ENCODE measurements around the gene LMTK2.

Gene LMTK2

DNA sequence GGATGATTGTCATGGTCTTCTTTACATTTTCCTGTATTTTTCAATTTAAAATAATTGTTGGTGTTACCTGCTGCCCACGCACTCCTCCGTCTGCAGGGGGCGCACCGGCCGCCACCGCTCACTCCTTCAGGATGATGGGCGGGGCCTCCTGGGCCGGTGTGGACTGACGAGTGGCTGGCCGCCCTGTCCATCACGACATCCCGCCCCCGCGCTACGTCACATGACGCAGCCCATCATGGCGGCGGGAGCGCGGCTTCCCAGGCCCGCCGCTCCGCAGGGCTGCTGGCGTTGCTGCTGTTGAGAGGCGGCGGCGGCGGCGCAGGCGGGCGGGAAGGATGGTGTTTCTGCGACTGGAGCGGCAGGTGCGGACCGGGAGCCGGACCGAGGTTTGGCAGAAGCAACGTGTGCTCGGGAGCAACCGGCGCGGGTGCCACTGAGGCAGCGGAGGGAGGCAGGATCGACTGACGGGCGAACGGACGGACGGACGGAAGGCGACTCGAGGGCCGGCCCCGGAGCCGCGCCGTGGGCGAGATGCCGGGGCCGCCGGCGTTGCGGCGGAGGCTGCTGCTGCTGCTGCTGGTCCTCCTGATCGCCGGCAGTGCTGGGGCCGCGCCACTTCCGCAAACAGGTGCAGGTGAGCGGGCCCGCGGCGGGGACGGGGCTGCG is at the start of gene LMTK2:
LMTK2 (plus strand) TSS at position 216 of the 666 bp plus-strand sequence; CDS start at position 532, 316 bp downstream.
- peak; percentile 95 to 96 for DNase-seq

GRCh38 chr7:98057157-98057556 is 49.5 kb upstream of the LMTK2 start:
- DNase-seq, result no peak

GRCh38 chr7:98058186-98058585 is 48.5 kb upstream of the LMTK2 start:
- DNase-seq, result no peak

DNA sequence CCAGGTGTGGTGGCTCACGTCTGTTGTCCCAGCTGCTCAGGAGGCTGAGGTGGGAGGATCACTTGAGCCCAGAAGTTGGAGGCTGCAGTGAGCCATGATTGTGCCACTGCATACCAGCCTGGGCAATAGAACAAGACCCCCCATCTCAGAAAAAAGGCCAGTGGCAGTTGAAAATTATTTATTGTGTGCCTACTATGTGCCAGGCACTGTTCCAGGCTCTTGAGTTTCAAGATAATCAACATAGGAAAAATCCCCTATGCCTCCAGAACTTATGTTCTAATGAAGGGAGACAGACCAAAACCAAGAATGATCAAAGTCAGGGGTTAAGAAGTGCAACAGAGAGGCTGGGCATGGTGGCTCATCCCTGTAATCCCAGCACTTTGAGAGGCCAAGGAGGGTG is 42.4 kb upstream of the LMTK2 start:
- DNase-seq, result no peak

DNA sequence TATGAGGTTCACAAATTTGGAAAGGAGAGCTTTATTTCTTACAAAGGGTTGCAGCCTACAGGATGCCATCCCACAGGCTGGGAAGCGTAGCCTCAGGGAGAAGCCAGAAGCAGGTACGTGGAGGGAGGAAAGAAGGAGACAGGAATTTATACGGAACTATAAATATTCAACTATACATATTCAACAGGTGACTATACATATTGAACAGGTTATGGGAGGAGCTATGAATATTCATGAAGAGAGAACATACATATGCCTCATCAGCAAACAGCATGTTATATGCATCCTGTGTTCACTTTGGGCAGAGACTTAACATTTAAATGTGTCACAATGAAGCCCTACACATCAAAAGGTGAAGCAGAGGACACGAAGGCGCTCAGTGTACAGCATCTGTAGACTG is 40.5 kb upstream of the LMTK2 start:
- DNase-seq, result no peak

GRCh38 chr7:98066934-98067507 is 39.6 kb upstream of the LMTK2 start:
- no peak for DNase-seq

DNA sequence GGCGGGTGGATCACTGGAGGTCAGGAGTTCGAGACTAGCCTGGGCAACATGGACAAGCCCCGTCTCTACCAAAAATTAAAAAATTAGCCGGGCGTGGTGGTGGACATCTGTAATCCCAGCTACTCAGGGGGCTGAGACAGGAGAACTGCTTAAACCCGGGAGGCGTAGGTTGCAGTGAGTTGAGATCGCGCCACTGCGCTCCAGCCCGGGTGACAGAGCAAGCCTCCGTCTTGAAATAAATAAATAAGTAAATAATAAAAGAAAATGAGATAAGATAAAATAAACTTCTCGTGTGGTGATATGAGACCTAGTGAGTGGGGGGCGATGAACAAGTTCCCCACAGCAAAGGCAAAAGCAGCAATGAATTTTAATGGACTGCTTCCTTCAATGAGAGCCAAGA is 33.6 kb upstream of the LMTK2 start:
- DNase-seq, result no peak

DNA sequence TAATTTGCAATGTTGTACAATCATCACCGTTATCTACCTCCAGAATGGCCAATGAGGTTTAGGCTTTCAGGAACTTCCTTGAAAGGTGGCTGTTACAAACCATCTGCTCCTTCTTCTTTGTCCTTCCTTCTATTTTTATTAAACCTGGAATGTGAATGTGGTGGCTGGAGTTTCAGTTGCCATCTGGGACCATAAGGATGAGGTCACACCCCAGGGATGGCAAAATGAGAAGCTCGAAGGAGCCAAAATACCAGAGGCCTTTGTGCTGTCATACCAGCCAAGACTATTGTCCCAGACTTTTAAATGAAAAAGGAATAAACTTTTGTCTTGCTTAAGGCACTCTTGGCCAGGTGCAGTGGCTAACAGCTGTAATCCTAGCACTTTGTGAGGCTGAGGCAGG is 30.9 kb upstream of the LMTK2 start:
- DNase-seq, result no peak

DNA sequence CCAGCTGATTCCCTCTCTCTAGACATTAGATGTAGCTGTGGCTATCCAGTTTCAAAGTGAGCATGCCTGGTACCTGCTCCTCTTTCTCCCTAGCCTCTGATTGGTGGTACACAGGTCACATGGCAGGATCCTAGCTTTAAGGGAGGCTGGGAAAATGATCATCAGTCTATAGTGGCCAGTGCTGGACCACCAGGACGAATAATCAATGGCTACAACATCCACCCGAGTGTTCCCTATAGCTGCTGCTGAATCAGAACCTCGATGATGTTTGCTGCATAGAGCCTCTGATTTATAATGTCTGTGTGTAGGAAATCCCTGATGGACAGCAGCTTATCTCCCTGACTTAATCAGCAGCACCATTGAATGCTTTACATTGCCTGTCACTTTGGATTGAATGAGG is 28.9 kb upstream of the LMTK2 start:
- no peak for DNase-seq

DNA sequence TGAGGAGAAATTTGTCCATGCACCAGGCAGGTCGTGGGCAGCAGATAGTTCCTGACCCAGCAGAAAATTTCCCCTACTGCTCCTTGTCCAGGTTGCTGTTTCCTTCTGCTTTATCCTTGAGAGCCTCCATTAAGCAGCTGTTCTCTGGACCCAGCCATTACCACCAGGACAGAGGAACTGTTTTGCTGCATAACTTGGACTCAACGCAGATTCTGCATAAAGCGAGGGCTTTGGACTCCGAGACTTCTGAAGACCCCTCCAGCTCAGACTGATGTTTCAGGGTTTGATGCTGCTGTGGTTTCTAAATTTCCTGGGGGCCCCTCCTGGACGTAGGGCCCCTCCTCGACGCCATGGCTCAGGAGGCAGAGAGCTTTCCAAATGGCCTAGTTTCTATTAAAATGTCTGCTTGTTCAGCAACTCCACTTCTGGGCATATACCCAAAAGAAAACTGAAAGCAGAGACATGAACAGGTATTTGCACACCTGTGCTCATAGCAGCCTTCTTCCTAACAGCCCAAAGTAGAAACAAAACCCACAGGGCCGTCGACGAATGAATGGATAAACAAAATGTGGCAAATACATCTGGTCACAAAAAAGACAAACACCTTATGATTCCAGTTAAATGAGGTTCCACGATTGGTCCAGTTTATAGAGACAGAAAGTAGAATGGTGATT is 28.3 kb upstream of the LMTK2 start:
- DNase-seq, result no peak

DNA sequence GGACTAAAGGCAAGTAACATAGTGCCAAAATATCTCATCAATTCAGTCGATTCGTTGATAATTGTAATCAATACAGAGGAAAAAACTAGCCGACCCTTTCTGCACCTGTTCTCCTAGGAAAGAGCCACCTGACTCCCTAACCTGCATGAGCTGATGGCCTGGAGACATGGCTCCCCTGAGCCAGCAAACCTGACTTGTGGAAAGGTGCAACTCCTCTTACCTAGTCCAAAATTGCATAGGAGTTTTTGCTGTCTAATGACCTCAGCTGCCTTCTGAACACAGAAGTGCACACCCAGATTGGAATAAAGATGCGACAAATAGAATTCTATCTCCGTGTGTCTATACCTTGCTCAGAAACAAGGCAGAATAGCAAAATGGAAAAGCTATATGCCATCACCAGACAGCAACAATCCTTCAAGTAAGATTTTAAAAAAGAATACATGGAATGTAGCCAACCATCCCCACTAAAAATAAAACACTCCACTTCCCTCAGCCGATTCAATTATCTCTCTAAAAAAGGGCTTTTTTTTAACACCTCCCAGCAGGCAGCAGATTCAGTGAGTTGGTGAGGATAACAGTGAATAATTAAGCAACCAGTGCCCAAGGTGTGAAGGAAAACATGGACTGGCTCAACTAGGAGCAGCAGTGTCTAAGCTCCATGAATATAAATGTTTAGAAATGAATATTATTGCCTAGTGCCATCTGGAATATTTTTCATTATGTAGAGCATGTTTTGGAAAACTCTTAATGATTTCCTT is 26.6 kb upstream of the LMTK2 start:
- DNase-seq, result no peak

DNA sequence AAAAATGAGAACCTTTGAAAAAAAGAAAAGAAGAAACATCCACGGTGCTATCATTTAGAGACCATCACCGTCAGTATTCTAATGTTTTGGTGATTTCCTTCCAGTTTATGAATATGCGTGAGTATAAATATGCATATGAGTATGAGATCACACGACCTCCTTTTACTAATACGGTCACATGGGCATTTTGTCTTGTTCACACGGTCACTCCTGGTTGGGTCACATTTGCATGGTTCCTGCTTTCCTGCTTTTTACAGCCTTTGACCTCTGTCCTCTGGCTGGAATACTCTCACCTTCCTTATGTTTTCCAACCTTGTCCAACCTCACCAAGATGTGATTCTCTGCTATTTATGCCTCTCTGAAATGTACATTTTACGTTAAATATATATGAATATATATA is 25.3 kb upstream of the LMTK2 start:
- DNase-seq, result no peak

GRCh38 chr7:98084631-98085030 is 22.0 kb upstream of the LMTK2 start:
- DNase-seq, result no peak

DNA sequence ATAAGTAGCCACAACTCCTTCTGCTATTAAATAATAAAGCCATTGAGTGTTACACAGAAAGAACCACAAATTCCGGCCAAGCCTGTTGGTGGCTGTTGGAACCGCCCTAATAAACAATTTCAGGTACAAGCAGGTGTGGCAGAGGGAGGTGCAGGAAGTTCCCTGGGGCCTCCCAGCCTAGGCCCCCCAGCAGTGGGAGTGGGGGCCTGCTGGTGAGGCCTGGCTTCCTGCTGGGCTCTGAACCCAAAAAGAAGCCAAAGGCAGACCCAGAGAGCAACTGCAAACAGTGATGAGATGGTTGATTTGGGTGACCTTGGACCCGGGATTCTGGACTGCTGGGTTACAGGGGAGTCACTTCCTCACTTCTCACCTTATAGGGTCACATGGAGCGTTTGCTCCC is 21.0 kb upstream of the LMTK2 start:
- no peak for DNase-seq

DNA sequence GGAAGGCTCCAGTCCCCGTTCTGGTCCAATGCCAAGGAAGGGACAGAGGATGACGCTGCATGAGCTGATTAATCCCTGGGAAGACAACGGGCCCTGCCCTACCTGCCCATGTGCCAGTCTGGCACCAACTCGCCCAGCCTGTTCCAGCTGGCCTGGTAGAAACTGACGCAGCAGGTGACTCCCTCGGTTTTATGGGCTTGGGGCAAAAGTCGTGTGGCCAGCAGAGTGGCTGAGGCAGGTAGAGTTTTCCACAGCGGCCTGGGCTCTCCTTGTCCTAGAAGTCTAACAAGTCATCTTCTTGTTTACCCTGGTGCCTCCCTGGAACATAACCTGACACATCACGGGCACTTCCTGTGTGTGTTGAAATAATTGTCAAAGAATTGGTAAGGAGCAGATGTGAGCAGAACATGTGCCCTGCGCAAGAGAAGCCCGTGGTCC is 20.4 kb upstream of the LMTK2 start:
- DNase-seq, result no peak

DNA sequence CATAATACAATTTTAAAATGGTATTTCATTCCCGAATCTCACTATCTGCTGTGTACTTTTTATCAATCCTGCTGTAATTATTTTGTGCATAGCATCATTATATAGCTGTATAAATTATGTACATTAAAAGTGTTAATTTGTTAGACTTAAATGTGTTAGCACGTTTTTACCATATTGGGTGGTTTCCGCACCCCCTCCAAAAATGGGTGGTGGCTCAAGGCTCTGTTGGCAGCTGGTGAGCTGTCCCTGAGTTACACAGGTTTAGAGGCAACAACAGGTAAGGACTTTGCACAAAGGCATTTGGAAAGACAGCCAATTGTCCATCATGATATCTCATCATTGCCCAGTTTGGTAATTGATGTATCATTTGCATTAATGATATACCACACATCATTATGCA is 18.6 kb upstream of the LMTK2 start:
- no peak for DNase-seq

DNA sequence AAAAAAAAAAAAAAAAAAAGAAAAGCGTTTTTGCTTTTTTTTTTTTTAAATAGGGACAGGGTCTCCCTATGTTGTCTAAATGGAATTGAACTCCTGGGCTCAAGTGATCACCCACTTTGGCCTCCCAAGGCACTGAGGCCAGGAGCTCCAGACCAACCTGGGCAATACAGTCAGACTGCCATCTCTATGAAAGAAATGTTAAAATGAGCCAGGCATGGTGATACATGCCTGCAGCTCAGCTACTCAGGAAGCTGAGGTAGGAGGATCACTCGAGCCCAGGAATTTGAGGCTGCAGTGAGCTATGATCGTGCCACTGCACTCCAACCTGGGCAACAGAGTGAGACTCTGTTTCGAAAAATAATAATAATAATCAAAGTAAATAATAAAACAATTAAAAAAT is 16.5 kb upstream of the LMTK2 start:
- DNase-seq, result no peak

GRCh38 chr7:98091061-98091460 is 15.6 kb upstream of the LMTK2 start:
- DNase-seq, result no peak

GRCh38 chr7:98091523-98091922 is 15.1 kb upstream of the LMTK2 start:
- no peak for DNase-seq

DNA sequence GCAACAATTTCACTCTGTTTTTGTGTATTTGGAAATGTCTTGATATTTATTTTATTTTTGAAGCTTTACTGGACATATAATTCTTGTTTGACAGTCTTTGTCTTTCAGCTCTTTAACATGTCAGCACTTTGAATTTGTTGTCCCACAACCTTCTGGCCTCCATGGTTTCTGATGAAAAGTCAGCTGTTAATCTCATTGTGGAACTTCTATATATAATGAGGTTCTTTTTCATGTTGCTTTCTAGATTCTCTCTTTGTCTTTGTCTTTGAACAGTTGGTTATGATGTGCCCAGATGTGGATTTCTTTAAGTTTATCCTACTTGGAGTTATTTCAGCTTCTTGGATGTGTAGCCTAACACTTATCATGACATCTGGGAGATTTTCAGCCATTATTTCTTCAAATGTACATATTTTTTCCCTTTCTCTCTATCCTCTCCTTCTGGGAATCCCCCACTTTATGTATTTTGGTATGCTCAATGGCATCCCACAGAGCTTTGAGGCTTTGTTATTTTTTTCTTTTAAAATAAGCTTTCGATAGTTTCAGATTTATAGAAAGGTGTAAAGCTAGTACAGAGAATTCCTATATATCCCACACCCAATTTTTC is 9.5 kb upstream of the LMTK2 start:
- DNase-seq, result no peak

- DNase-seq, result no peak
Observed at GRCh38 chr7:98100088-98100487, 6.6 kb upstream of the LMTK2 start.

DNA sequence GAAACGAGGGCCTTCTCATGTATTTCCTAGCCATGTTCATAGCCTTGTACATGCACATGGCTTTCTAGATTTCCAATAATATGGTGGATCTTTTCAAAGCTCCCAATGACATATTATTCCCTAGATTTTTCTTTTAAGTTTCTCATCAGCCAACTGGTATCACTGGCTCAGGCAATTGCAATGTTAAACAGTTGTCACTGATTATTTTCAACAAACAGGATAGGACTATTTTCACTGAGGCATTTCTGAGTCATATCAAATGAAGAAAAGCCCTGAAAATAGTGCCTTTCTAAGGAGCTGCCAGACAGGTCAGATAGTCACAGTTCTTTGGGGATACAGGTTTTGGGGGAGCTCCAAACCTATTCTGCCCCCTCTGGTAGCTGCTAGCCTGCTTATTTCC is 4.5 kb upstream of the LMTK2 start:
- DNase-seq, result no peak

GRCh38 chr7:98105942-98106544 is 619 bp upstream of the LMTK2 start:
- no peak for DNase-seq

Data from CD4-positive, alpha-beta T cell treated with Interleukin-1 beta for 1 hour (primary cell).